HUES64 (cell line): Measurements from ENCODE around the gene DCAF6.

Source experiments
- H3K27ac ChIP-seq: 2 replicates; pipeline ENCODE4 v1.7.0; 2013; ENCODE audit warnings: low read depth, low read length, inconsistent platforms
- H3K27me3 ChIP-seq: 2 replicates; pipeline ENCODE4 v1.6.1; 2013; ENCODE audit warnings: mild to moderate bottlenecking, low read length; ENCODE audit not compliant: insufficient read depth
- H3K36me3 ChIP-seq: 2 replicates; pipeline ENCODE4 v1.6.1; 2013; ENCODE audit warnings: mild to moderate bottlenecking, low read length; ENCODE audit not compliant: insufficient read depth
- H3K4me1 ChIP-seq: 2 replicates; pipeline ENCODE4 v1.6.1; 2013; ENCODE audit warnings: mild to moderate bottlenecking, low read length, moderate library complexity; ENCODE audit not compliant: insufficient read depth
- H3K4me3 ChIP-seq: 2 replicates; pipeline ENCODE4 v1.5.1; 2013; ENCODE audit warnings: mild to moderate bottlenecking, low read length, moderate library complexity
- H3K9ac ChIP-seq: 2 replicates; pipeline ENCODE4 v1.6.1; 2013; ENCODE audit warnings: mild to moderate bottlenecking, low read depth, low read length
- H3K9me3 ChIP-seq: 2 replicates; pipeline ENCODE4 v1.6.1; 2013; ENCODE audit warnings: low read depth, low read length; ENCODE audit not compliant: insufficient read depth
- WGBS: fragments of 150-250, 120-280 bp; methylation state at CpG from one replicate; pipeline ENCODE4 v1.1.7; 2013; ENCODE audit warnings: missing lambda C conversion rate; 5-methylcytosine and 5-hydroxymethylcytosine counted together

Gene DCAF6

GRCh38 chr1:168096296-168097165, 160.0 kb downstream of the DCAF6 start:
- no peak overlapping the region for H3K9ac ChIP-seq
- no peaks in the 10 kb centered on the region for H3K9me3 ChIP-seq
- H3K27me3 ChIP-seq, result no peaks in the 10 kb centered on the region
- WGBS, result 96% methylated on average over 27 of the region's 27 CpGs
- H3K36me3 ChIP-seq, result peaks cover 17% of the 10 kb centered on the region; the same call in 1 of the 2 replicates
- H3K4me3 ChIP-seq, result no peak overlapping the region
- H3K4me1 ChIP-seq, result 0 out of 2 replicates have a peak, but pooled peaks cover 3% of the 10 kb centered on the region
- H3K27ac ChIP-seq, result no peak overlapping the region

- Histone ChIP-seq H3K9me3 (no peaks in the 10 kb centered on the region), H3K27me3 (no peaks in the 10 kb centered on the region), H3K27ac (no peak overlapping the region), H3K4me3 (no peak overlapping the region), H3K9ac (no peak overlapping the region), H3K36me3 (peaks cover 20% of the 10 kb centered on the region; the same call in 1 of the 2 replicates), H3K4me1 (no peaks in the 10 kb centered on the region)
- WGBS, result 89% methylated on average over 12 of the region's 12 CpGs
Observed at GRCh38 chr1:168097921-168098528, 161.5 kb downstream of the DCAF6 start.

- Histone ChIP-seq H3K4me1 (no peaks in the 10 kb centered on the region), H3K27ac (no peak overlapping the region), H3K36me3 (peaks cover 22% of the 10 kb centered on the region; the same call in 1 of the 2 replicates), H3K9me3 (no peaks in the 10 kb centered on the region), H3K27me3 (no peaks in the 10 kb centered on the region), H3K9ac (no peak overlapping the region), H3K4me3 (no peak overlapping the region)
- 95% methylated on average over 15 of the region's 15 CpGs for WGBS
Observed at GRCh38 chr1:168098534-168099320, 162.2 kb downstream of the DCAF6 start.

GRCh38 chr1:168099337-168099801, 162.9 kb downstream of the DCAF6 start:
- Histone ChIP-seq H3K9ac (no peak overlapping the region), H3K36me3 (peaks cover 19% of the 10 kb centered on the region; the same call in 1 of the 2 replicates), H3K27me3 (no peaks in the 10 kb centered on the region), H3K9me3 (no peaks in the 10 kb centered on the region), H3K4me1 (no peaks in the 10 kb centered on the region), H3K4me3 (no peak overlapping the region), H3K27ac (no peak overlapping the region)
- 95% methylated on average over 6 of the region's 7 CpGs for WGBS

- Histone ChIP-seq H3K9ac (no peak overlapping the region), H3K36me3 (peaks cover 17% of the 10 kb centered on the region; the same call in 1 of the 2 replicates), H3K4me3 (no peak overlapping the region), H3K4me1 (no peaks in the 10 kb centered on the region), H3K9me3 (no peaks in the 10 kb centered on the region), H3K27me3 (no peaks in the 10 kb centered on the region), H3K27ac (no peak overlapping the region)
- WGBS, result 98% methylated on average over 7 of the region's 7 CpGs
Observed at GRCh38 chr1:168100315-168101002, 164.0 kb downstream of the DCAF6 start.

- H3K27me3 ChIP-seq, result no peaks in the 10 kb centered on the region
- no peak overlapping the region for H3K9ac ChIP-seq
- WGBS, result 94% methylated on average over 8 of the region's 8 CpGs
- H3K27ac ChIP-seq, result no peak overlapping the region
- H3K4me3 ChIP-seq, result no peak overlapping the region
- H3K36me3 ChIP-seq, result peaks cover 15% of the 10 kb centered on the region; the same call in 1 of the 2 replicates
- no peaks in the 10 kb centered on the region for H3K9me3 ChIP-seq
- peaks cover 2% of the 10 kb centered on the region; the same call in 1 of the 2 replicates for H3K4me1 ChIP-seq
Observed at GRCh38 chr1:168101336-168101735, 164.9 kb downstream of the DCAF6 start.

GRCh38 chr1:168102487-168102886, 166.0 kb downstream of the DCAF6 start:
- no peaks in the 10 kb centered on the region for H3K27me3 ChIP-seq
- H3K9ac ChIP-seq, result no peak overlapping the region
- 100% methylated on average over 1 of the region's 1 CpG for WGBS
- peaks cover 7% of the 10 kb centered on the region; the same call in 1 of the 2 replicates for H3K36me3 ChIP-seq
- H3K4me3 ChIP-seq, result no peak overlapping the region
- no peaks in the 10 kb centered on the region for H3K9me3 ChIP-seq
- peaks cover 4% of the 10 kb centered on the region; the same call in 1 of the 2 replicates for H3K4me1 ChIP-seq
- no peak overlapping the region for H3K27ac ChIP-seq

- no peaks in the 10 kb centered on the region for H3K9me3 ChIP-seq
- no peaks in the 10 kb centered on the region for H3K27me3 ChIP-seq
- no peak overlapping the region for H3K27ac ChIP-seq
- WGBS, result 94% methylated on average over 11 of the region's 11 CpGs
- peaks cover 4% of the 10 kb centered on the region; the same call in 1 of the 2 replicates for H3K4me1 ChIP-seq
- peaks cover 5% of the 10 kb centered on the region; the same call in 1 of the 2 replicates for H3K36me3 ChIP-seq
- H3K9ac ChIP-seq, result no peak overlapping the region
- H3K4me3 ChIP-seq, result no peak overlapping the region
Observed at GRCh38 chr1:168104535-168104934, 168.1 kb downstream of the DCAF6 start.

- Histone ChIP-seq H3K4me3 (no peak overlapping the region), H3K9me3 (no peaks in the 10 kb centered on the region), H3K27me3 (no peaks in the 10 kb centered on the region), H3K36me3 (peaks cover 5% of the 10 kb centered on the region; the same call in 1 of the 2 replicates), H3K27ac (no peak overlapping the region), H3K9ac (no peak overlapping the region), H3K4me1 (peaks cover 4% of the 10 kb centered on the region; the same call in 1 of the 2 replicates)
- 92% methylated on average over 6 of the region's 6 CpGs for WGBS
Observed at GRCh38 chr1:168105846-168106245, 169.4 kb downstream of the DCAF6 start.

- peaks cover 5% of the 10 kb centered on the region; the same call in 1 of the 2 replicates for H3K36me3 ChIP-seq
- no peaks in the 10 kb centered on the region for H3K9me3 ChIP-seq
- H3K27ac ChIP-seq, result no peak overlapping the region
- peaks cover 4% of the 10 kb centered on the region for H3K4me1 ChIP-seq
- H3K27me3 ChIP-seq, result no peaks in the 10 kb centered on the region
- H3K9ac ChIP-seq, result no peak overlapping the region
- no peak overlapping the region for H3K4me3 ChIP-seq
- WGBS, result 89% methylated on average over 8 of the region's 8 CpGs
Observed at GRCh38 chr1:168106274-168106673, 169.8 kb downstream of the DCAF6 start.
